ENCODE results near the gene SMYD3. TPM values are rescaled to one million over a fixed set of nuclear protein-coding genes. Genes with fewer than 3 reads are reported as not detected.

Gene SMYD3
- total RNA-seq, 1 donor from 2014 or later, result 22.3 TPM

- no peak overlapping the region for H3K27ac ChIP-seq
- H3K4me1 ChIP-seq, result peaks cover 21% of the 10 kb centered on the region
- TF ChIP-seq POLR2AphosphoS5 (IDR thresholded peaks at IDR 0.05; ENCODE audit: insufficient read depth in 1 of 2, low read depth in 1 of 2), result peak; percentile 44 to 59
- TF ChIP-seq CTCF (IDR thresholded peaks at IDR 0.05), result no peak
- H3K9me3 ChIP-seq, result no peaks in the 10 kb centered on the region
- H3K4me3 ChIP-seq, result no peak overlapping the region
- H3K36me3 ChIP-seq, result no peaks in the 10 kb centered on the region
- no peak for DNase-seq (ENCODE audit: extremely low spot score in 2 of 2)
- intact Hi-C loops (cut with DNase I), result no loop called here
- no peaks in the 10 kb centered on the region for H3K27me3 ChIP-seq
Measured at GRCh38 chr1:245874942-245875580, 632.0 kb downstream of the SMYD3 start.

GRCh38 chr1:245873883-245874671, 633.0 kb downstream of the SMYD3 start:
- TF ChIP-seq POLR2AphosphoS5 (IDR thresholded peaks at IDR 0.05; ENCODE audit: insufficient read depth in 1 of 2, low read depth in 1 of 2) (no peak), POLR2A (IDR thresholded peaks at IDR 0.05) (no peak), CTCF (IDR thresholded peaks at IDR 0.05) (no peak)
- H3K4me1 ChIP-seq, result peaks cover 21% of the 10 kb centered on the region
- no peaks in the 10 kb centered on the region for H3K36me3 ChIP-seq
- H3K9me3 ChIP-seq, result no peaks in the 10 kb centered on the region
- DNase-seq (ENCODE audit: extremely low spot score in 2 of 2), result no peak
- no peak overlapping the region for H3K27ac ChIP-seq
- no peak overlapping the region for H3K4me3 ChIP-seq
- H3K27me3 ChIP-seq, result no peaks in the 10 kb centered on the region
- intact Hi-C loops (cut with DNase I), result no loop called here

GRCh38 chr1:245873068-245873467, 634.0 kb downstream of the SMYD3 start:
- H3K36me3 ChIP-seq, result no peaks in the 10 kb centered on the region
- intact Hi-C loops (cut with DNase I), result no loop called here
- TF ChIP-seq POLR2AphosphoS5 (IDR thresholded peaks at IDR 0.05; ENCODE audit: insufficient read depth in 1 of 2, low read depth in 1 of 2) (no peak), CTCF (IDR thresholded peaks at IDR 0.05) (no peak), POLR2A (IDR thresholded peaks at IDR 0.05) (no peak)

GRCh38 chr1:245872475-245872874, 634.6 kb downstream of the SMYD3 start:
- intact Hi-C loops (cut with DNase I), result no loop called here
- TF ChIP-seq CTCF (IDR thresholded peaks at IDR 0.05) (no peak), POLR2AphosphoS5 (IDR thresholded peaks at IDR 0.05; ENCODE audit: insufficient read depth in 1 of 2, low read depth in 1 of 2) (no peak), POLR2A (IDR thresholded peaks at IDR 0.05) (no peak)
- no peaks in the 10 kb centered on the region for H3K36me3 ChIP-seq

More at GRCh38 chr1:245873068-245873467, 634.0 kb downstream of the SMYD3 start:
- H3K9me3 ChIP-seq, result no peaks in the 10 kb centered on the region
- H3K27me3 ChIP-seq, result no peaks in the 10 kb centered on the region
- DNase-seq (ENCODE audit: extremely low spot score in 2 of 2), result no peak
- peaks cover 21% of the 10 kb centered on the region for H3K4me1 ChIP-seq
- H3K4me3 ChIP-seq, result no peak overlapping the region
- no peak overlapping the region for H3K27ac ChIP-seq

GRCh38 chr1:245871915-245872314, 635.2 kb downstream of the SMYD3 start:
- no peaks in the 10 kb centered on the region for H3K9me3 ChIP-seq
- no peaks in the 10 kb centered on the region for H3K27me3 ChIP-seq
- DNase-seq (ENCODE audit: extremely low spot score in 2 of 2), result no peak
- no peak overlapping the region for H3K4me3 ChIP-seq
- no peak for TF ChIP-seq POLR2AphosphoS5 (IDR thresholded peaks at IDR 0.05; ENCODE audit: insufficient read depth in 1 of 2, low read depth in 1 of 2)
- TF ChIP-seq CTCF (IDR thresholded peaks at IDR 0.05), result no peak
- no peak for TF ChIP-seq POLR2A (IDR thresholded peaks at IDR 0.05)
- intact Hi-C loops (cut with DNase I), result no loop called here
- H3K4me1 ChIP-seq, result peaks cover 21% of the 10 kb centered on the region
- H3K27ac ChIP-seq, result no peak overlapping the region
- H3K36me3 ChIP-seq, result no peaks in the 10 kb centered on the region

More at GRCh38 chr1:245872475-245872874, 634.6 kb downstream of the SMYD3 start:
- Histone ChIP-seq H3K27ac (no peak overlapping the region), H3K9me3 (no peaks in the 10 kb centered on the region), H3K4me3 (no peak overlapping the region), H3K27me3 (no peaks in the 10 kb centered on the region), H3K4me1 (peaks cover 21% of the 10 kb centered on the region)
- DNase-seq (ENCODE audit: extremely low spot score in 2 of 2), result no peak
